Measurements from ENCODE around the gene SAMD13. TPM values are rescaled to one million over a fixed set of nuclear protein-coding genes. Genes with fewer than 3 reads are reported as not detected.
"Not testable (repeated sequence)": the region's sequence is repeated elsewhere in the genome, so short reads cannot be mapped to it uniquely, and the experiment has no call there.

Gene SAMD13
- total RNA-seq, 1 experiment from 2014 or later: 1.7 TPM

DNA sequence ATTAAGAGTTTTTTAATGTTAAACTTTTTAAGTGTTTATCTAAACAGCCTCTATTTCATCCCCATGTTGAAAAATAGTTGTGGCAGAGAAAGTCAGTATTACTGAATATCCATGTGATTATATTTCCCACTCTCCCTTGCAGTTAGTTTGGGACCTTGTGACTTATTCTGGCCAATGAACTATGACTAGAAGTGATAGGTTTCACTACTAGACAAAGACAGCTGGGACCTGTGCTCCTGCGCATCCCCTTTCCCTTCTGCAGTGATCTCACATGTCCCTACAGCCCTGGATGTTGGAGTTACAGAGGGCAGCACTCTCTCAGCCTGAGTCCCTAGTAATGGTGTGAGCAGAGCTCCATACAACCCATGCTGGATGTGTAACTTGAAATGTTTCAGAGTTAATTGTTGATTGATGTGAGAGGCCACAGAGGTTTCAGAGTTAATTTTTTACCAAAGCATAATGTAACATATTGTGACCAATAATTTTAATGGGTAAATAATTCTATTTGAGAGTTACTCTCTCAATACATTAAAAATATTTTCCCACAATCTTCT is 18.7 kb upstream of the SAMD13 start:
- no peaks in the 10 kb centered on the region for H3K27me3 Mint-ChIP-seq (ENCODE audit: unreplicated experiment)
- CTCF ChIA-PET: interaction anchor here (0.5 to 1.1 kb wide), 3 partner anchors 10 to 65 kb away, joined by 3 to 4 read pairs (median 4); no protein-coding TSS in a partner anchor
- peaks cover 63% of the 10 kb centered on the region for H3K4me1 Mint-ChIP-seq (ENCODE audit: low read depth, unreplicated experiment)
- no peak for DNase-seq
- BruUV-seq (replicated peaks): no TSS peak
- intact Hi-C loops (cut with micrococcal nuclease; ENCODE audit: unreplicated experiment): no loop called here
- H3K27ac Mint-ChIP-seq (ENCODE audit: unreplicated experiment): no peak overlapping the region
- TF ChIP-seq, protein P1, sequence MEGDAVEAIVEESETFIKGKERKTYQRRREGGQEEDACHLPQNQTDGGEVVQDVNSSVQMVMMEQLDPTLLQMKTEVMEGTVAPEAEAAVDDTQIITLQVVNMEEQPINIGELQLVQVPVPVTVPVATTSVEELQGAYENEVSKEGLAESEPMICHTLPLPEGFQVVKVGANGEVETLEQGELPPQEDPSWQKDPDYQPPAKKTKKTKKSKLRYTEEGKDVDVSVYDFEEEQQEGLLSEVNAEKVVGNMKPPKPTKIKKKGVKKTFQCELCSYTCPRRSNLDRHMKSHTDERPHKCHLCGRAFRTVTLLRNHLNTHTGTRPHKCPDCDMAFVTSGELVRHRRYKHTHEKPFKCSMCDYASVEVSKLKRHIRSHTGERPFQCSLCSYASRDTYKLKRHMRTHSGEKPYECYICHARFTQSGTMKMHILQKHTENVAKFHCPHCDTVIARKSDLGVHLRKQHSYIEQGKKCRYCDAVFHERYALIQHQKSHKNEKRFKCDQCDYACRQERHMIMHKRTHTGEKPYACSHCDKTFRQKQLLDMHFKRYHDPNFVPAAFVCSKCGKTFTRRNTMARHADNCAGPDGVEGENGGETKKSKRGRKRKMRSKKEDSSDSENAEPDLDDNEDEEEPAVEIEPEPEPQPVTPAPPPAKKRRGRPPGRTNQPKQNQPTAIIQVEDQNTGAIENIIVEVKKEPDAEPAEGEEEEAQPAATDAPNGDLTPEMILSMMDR (IDR thresholded peaks at IDR 0.05; ENCODE audit: unreplicated experiment): no peak
- no peaks in the 10 kb centered on the region for H3K9me3 Mint-ChIP-seq (ENCODE audit: low read depth, unreplicated experiment)
- H3K36me3 Mint-ChIP-seq (ENCODE audit: insufficient read depth, unreplicated experiment): no peaks in the 10 kb centered on the region
- H3K4me3 Mint-ChIP-seq (ENCODE audit: low read depth, unreplicated experiment): no peak overlapping the region

GRCh38 chr1:84283381-84283780 is 18.1 kb upstream of the SAMD13 start:
- no peaks in the 10 kb centered on the region for H3K9me3 Mint-ChIP-seq (ENCODE audit: low read depth, unreplicated experiment)
- TF ChIP-seq, protein P1 (IDR thresholded peaks at IDR 0.05; ENCODE audit: unreplicated experiment): no peak
- BruUV-seq (replicated peaks): no TSS peak
- CTCF ChIA-PET: interaction anchor here (0.6 to 0.9 kb wide), 2 partner anchors 48 to 64 kb away, joined by 4 read pairs; no protein-coding TSS in a partner anchor
- no peaks in the 10 kb centered on the region for H3K36me3 Mint-ChIP-seq (ENCODE audit: insufficient read depth, unreplicated experiment)
- no peaks in the 10 kb centered on the region for H3K27me3 Mint-ChIP-seq (ENCODE audit: unreplicated experiment)
- no peak for DNase-seq
- intact Hi-C loops (cut with micrococcal nuclease; ENCODE audit: unreplicated experiment): no loop called here
- peaks cover 57% of the 10 kb centered on the region for H3K4me1 Mint-ChIP-seq (ENCODE audit: low read depth, unreplicated experiment)
- H3K4me3 Mint-ChIP-seq (ENCODE audit: low read depth, unreplicated experiment): no peak overlapping the region
- H3K27ac Mint-ChIP-seq (ENCODE audit: unreplicated experiment): no peak overlapping the region

GRCh38 chr1:84286071-84286470 is 15.4 kb upstream of the SAMD13 start:
- H3K4me1 Mint-ChIP-seq (ENCODE audit: low read depth, unreplicated experiment): peaks cover 41% of the 10 kb centered on the region
- no peaks in the 10 kb centered on the region for H3K9me3 Mint-ChIP-seq (ENCODE audit: low read depth, unreplicated experiment)
- TF ChIP-seq, protein P1 (IDR thresholded peaks at IDR 0.05; ENCODE audit: unreplicated experiment): no peak
- intact Hi-C loops (cut with micrococcal nuclease; ENCODE audit: unreplicated experiment): no loop called here
- no peak for DNase-seq
- no peaks in the 10 kb centered on the region for H3K36me3 Mint-ChIP-seq (ENCODE audit: insufficient read depth, unreplicated experiment)
- H3K27ac Mint-ChIP-seq (ENCODE audit: unreplicated experiment): no peak overlapping the region
- no TSS peak for BruUV-seq (replicated peaks)
- CTCF ChIA-PET: interaction anchor here (0.7 kb wide), 1 partner anchor 11 kb away, joined by 5 read pairs; no protein-coding TSS in a partner anchor
- H3K27me3 Mint-ChIP-seq (ENCODE audit: unreplicated experiment): no peaks in the 10 kb centered on the region
- H3K4me3 Mint-ChIP-seq (ENCODE audit: low read depth, unreplicated experiment): no peak overlapping the region

DNA sequence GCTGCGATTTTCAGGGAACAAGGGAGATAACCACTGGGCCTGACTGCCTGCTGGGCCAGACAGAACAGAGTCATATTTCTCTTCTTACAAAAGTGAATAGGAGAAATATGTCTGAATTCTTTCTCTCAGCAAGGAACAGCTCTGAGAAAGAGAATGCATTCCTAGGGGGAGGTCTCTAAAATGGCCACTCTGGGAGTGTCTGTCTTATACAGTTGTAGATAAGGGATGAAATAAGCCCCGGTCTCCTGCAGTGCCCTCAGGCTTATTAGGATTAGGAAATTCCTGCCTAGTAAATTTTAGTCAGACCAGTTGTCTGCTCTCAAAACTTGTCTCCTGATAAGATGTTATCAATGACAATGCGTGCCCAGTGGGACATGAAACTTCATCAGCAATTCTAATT is 14.1 kb upstream of the SAMD13 start:
- DNase-seq; H3K27ac Mint-ChIP-seq (ENCODE audit: unreplicated experiment); CTCF ChIA-PET; intact Hi-C loops (cut with micrococcal nuclease; ENCODE audit: unreplicated experiment); BruUV-seq (replicated peaks); H3K4me3 Mint-ChIP-seq (ENCODE audit: low read depth, unreplicated experiment); H3K9me3 Mint-ChIP-seq (ENCODE audit: low read depth, unreplicated experiment); H3K27me3 Mint-ChIP-seq (ENCODE audit: unreplicated experiment); H3K36me3 Mint-ChIP-seq (ENCODE audit: insufficient read depth, unreplicated experiment): not testable (repeated sequence)
- peaks cover 38% of the 10 kb centered on the region for H3K4me1 Mint-ChIP-seq (ENCODE audit: low read depth, unreplicated experiment)

DNA sequence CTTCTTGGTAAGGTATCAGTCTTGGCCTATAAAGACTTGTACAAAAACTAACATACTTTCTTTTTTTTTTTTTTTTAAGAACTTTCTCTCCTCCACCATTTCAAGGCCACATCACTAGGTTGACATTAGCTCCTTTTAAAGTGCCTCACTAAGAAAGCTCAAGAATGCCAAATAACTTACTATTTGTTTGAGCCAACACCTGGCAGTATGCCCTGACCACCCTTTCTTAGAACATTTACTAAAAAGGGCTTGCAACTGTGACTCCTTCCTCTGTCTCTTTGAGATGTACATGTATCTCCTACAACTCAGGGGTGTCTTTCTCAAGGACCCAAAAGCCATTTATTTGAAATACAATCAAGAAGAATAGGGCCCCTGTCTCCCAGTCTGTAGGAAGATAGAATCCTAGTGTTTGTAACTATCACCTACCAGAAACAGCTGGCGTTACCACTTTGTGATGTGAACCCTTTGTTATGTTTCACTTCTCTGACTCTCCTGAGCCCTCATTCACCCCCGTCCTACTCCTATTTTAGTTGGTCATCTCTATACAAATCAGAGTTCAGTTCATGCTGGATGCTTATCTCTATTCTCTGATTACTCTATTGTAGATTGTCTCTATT is 12.2 kb upstream of the SAMD13 start:
- intact Hi-C loops (cut with micrococcal nuclease; ENCODE audit: unreplicated experiment): no loop called here
- DNase-seq: no peak
- no TSS peak for BruUV-seq (replicated peaks)
- TF ChIP-seq, protein P1 (IDR thresholded peaks at IDR 0.05; ENCODE audit: unreplicated experiment): no peak
- Mint-ChIP-seq H3K36me3 (ENCODE audit: insufficient read depth, unreplicated experiment) (no peaks in the 10 kb centered on the region), H3K27me3 (ENCODE audit: unreplicated experiment) (no peaks in the 10 kb centered on the region), H3K9me3 (ENCODE audit: low read depth, unreplicated experiment) (peaks cover under 1% of the 10 kb centered on the region), H3K4me3 (ENCODE audit: low read depth, unreplicated experiment) (no peak overlapping the region), H3K27ac (ENCODE audit: unreplicated experiment) (no peak overlapping the region), H3K4me1 (ENCODE audit: low read depth, unreplicated experiment) (peaks cover 19% of the 10 kb centered on the region)
- CTCF ChIA-PET: no interaction called here
